Right ventricle myocardium superior (tissue), 1 donor: ENCODE results near the gene C12orf75. TPM values are rescaled to one million over a fixed set of nuclear protein-coding genes. Genes with fewer than 3 reads are reported as not detected.
A peak's percentile ranks its signal among the peaks of the same experiment; 100 is the strongest.
"Not testable (repeated sequence)": the region's sequence is repeated elsewhere in the genome, so short reads cannot be mapped to it uniquely, and the experiment has no call there.

Experiments used
- ATAC-seq: fragments of 200-7000 bp; cut with Tn5 transposase; one replicate; pipeline ENCODE4 v1.9.1; 2020; ENCODE audit warnings: mild to moderate bottlenecking; ENCODE audit not compliant: poor library complexity
- DNase-seq: peaks from one replicate; pipeline ENCODE4 v3.0.0-alpha.2; 2020
- intact Hi-C: fragments of 100-400 bp; cut with DNase I; formaldehyde crosslinking; loops from one replicate; pipeline ENCODE4 v1.11.2; 2022
- total RNA-seq: library from RNA; stranded (reverse); fragmentation: NEBNext Ultra II Directional; extraction: Animal tissue kit (Norgen Biotek cat#: 25700); gene quantifications from one replicate; pipeline ENCODE4 v1.2.1, GENCODE V29; 2021
- donor health status: DM: no; HTN: yes; CAD: no; lungs with severe emphysema.

C12orf75 gene
- total RNA-seq, 1 donor from 2014 or later, result 0.97 TPM

DNA sequence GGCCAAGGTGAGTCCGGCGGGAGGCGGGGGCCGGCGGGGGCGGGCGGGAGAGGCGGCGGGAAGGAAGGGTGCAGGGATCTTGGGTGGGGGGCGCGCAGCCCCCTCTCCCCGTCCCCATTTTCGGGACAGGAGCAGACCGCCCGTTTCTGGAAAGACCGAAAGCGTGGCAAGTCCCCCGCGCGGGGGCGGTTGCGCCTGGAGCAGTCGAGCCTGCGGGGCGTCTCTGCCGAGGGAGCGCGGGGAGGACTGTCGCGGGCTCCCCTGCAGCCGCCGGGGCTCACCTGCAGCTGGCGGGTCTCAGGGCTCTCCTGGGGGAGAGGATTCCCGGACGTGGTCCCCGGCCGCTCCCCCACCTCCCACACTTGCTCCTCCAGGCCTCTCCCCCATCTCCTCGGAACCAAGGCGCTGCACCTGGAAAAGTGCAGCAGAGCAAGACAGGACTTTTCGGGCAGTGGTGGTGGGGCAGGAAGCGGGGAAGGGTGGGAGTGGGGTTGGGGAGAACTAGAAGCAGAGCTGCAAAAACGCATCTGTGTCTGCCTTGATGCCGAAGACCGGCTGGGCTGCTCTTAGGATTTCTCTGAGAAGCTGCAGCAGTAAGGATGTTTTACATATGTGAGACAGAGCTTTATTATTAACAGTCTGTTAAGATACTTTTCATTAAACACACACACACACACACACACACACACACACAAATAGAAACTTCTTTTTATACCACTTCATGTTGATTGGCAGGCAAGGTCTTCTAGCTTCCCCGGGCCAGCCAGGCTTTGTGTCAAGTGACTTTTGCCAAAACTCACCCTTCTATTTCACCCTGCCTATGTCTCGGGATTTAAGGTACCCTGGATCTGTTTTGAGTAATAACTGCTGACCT is 677 bp downstream of the C12orf75 start:
- intact Hi-C loops, result no loop called here
- DNase-seq (peak; percentile 38), ATAC-seq (peak; percentile 60)

DNA sequence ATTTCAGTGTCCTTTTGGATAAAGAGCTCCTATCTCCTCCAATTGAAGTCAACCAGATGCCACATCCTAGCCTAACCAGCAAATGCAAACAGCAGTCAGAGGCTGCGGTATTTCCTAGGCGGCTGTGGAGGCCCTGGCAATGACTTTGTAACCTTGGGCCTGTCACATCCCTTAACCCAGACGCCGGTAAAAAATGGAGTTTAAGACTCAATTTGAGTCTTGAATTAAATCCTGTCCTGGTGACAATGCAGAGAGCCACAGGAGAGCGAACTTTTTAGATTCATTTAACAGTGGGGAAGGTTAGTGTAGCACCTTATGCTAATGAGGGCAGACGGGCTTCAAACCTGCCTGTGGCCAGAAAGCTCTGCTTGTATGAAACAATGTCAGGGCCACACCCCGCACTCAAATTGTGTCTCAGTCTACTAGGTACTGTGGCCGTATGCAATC is 1.3 kb downstream of the C12orf75 start:
- intact Hi-C loops, result no loop called here
- no peak for ATAC-seq
- no peak for DNase-seq

DNA sequence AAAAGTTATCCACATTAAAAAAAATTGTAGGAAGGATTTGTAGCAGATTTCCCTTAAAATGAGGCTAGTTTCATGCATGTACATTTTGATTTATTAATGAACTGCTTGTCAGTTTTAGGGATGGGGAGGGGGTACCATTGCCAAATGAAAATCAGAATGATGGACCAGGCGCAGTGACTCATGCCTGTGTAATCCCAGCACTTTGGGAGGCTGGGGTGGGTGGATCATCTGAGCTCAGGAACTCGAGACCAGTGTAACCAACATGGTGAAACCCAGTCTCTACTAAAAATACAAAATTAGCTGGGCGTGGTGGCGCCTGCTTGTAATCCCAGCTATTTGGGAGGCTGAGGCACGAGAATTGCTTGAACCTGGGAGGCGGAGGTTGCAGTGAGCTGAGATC is 1.8 kb downstream of the C12orf75 start:
- ATAC-seq, DNase-seq, intact Hi-C loops: not testable (repeated sequence)

DNA sequence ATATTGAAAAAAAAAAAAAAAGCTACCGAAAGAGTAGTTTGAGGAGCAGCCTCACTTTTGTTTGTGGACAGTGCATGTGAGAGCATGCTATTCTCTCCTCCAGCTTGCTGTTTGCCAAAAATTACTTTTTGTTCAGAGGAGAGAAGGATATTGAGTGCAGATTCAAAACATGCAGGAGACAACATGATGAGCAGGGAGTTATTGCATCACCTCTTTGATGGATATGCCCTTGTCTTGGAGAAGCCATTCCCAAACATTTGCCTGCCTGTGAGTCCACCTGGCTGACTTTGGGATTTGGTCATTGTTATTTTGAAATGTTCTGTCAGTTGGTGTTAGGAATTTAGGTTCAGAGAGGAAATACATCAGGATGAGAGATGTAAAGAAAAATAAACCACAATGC is 2.4 kb downstream of the C12orf75 start:
- intact Hi-C loops, result no loop called here
- DNase-seq (no peak), ATAC-seq (no peak)

DNA sequence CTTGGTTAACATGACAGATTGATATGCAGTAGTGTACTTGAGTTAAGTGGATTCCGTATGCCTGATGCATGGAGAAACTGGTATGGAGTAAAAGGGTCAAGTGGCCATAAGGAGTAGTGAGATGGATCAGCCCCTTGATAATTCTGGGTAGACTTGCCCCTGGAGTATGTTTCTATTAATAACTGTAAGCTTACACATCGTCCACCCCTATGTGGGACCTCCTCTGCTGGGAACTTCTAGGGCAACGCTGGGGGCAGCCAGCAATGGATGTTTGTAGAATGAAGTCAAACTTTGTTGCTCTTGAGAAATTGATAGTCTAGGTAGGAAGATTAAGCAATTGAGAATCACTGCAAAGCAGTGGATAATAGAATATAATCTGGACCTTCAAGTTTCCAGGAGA is 3.5 kb downstream of the C12orf75 start:
- ATAC-seq (no peak), DNase-seq (no peak)
- intact Hi-C loops, result no loop called here

DNA sequence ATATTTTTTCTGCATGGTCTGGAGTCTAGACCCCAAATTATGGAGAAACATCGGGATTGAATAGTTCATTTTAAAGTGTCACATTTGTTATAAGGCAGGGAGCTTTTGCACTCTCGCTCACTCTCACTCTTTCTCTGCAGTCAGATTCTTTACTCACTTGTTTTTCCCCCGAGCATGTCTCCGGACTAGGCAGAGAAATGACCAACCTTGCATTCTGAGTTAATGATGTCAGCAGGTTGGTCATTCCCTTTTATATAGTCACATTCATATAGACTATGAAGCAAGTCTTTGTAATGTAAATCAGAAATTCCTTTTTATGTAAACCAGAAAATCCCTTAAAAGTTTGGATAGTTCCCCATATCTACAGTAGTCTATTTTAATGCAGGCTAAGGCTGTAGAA is 4.1 kb downstream of the C12orf75 start:
- intact Hi-C loops, result no loop called here
- DNase-seq (no peak), ATAC-seq (no peak)

DNA sequence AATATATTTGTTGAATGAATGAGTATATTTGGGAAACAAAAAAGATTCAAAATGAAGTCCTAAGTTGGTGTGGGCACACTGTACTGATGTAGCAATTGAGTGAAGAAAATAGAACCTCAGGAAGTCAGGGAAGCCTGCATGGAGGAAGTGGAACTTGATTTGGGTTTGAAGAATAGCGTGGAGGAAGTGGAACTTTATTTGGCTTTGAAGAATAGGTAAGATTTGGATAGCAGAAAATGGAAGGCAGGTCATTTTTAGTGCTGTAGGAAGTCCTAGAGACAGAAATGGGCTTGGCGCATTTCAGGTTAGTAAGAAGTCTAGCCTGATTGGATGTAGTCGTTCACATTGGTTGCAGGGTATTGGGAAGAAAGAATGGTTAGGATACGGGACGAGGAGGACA is 5.4 kb downstream of the C12orf75 start:
- intact Hi-C loops, result no loop called here
- ATAC-seq, result no peak
- no peak for DNase-seq

DNA sequence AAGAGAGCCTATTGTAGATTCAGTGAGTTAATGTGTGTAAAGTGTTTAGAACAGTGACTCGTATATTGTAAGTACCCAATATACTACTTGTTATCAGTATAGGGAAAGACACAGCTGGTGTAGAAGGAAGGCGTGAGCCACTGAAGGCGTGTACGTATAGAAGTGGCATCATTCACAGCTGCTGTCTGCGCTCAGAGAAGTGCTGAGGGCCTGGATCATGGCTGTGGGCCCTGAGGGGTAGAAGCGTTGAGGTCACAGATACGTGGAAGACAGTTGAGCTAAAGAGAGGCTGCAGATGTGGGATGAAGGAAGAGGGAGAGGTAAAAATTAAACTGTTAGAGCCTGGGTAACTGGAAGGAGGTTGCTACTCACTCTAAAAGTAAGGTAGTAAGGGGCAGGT is 5.9 kb downstream of the C12orf75 start:
- intact Hi-C loops, result no loop called here
- no peak for DNase-seq
- no peak for ATAC-seq

DNA sequence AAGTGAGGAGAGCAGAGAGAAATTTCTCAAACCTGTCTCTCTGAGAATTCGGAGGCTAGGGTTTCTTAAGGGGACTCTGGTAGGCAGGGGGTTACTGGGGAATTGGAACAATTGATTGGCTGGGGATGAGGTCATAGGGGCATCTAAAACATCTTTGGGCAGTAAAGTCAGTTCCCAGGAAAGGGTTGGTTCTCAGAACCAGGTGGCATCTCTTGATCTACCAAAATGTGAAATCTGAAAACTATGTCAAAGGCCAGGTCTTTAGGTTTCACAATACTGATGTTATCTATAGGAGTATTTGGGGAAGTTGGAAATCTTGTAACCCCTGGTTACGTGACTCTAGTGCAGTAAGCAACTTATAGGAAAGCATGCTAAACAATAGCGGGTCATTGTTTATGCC is 6.9 kb downstream of the C12orf75 start:
- ATAC-seq (no peak), DNase-seq (no peak)
- intact Hi-C loops, result no loop called here

DNA sequence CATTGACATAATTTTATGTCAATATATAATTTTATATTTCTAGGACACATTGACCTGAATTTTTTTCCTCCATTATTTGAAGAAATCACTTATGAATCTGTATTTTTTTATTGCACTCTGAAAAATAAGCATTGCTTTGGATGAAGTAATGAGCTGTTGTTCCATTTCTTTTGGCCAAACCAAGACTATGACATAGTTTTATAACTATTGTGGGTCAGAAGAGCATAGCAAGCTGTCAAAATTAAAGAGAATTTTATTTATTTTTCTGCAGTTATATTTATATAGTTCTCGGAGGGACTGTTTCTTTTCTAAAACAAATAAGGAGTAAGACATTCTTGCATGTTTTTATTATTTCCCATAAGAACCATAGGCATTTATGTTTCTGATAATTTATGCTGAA is 8.5 kb downstream of the C12orf75 start:
- intact Hi-C loops, result no loop called here
- DNase-seq (no peak), ATAC-seq (no peak)

DNA sequence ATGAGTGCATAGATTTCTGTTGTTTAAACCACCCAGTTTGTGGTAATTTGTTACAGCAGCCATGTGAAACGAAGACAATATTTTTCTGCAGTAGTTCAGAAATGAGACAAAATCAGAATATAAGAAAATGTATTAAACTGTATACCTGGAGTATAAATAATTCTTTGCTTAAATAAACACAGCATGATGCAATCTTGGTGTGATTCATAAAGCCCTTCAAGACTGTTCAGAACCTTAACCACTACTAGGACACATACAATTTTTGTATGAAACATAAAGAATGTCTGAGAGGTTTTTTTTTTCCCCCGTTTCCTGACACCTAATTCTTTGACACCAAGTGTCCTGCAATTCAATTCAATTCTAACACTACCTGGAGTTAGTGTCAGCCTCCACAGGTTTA is 10.5 kb downstream of the C12orf75 start:
- intact Hi-C loops, result no loop called here
- DNase-seq (no peak), ATAC-seq (no peak)

DNA sequence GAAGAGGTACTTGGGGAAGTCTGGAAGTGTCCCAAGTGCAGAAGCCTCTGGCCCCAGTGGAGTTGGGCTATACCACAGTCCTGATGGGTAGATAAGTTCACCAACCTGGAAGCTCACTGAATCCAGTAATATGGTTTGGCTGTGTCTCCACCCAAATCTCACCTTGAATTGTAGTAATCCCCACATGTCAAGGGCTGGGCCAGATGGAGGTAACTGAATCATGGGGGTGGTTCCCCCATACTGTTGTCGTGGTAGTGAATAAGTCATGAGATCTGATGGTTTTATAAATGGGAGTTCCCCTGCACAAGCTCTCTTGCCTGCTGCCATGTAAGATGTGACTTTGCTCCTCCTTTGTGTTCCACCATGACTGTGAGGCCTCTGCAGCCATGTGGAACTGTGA is 11.1 kb downstream of the C12orf75 start:
- ATAC-seq, DNase-seq, intact Hi-C loops: not testable (repeated sequence)

DNA sequence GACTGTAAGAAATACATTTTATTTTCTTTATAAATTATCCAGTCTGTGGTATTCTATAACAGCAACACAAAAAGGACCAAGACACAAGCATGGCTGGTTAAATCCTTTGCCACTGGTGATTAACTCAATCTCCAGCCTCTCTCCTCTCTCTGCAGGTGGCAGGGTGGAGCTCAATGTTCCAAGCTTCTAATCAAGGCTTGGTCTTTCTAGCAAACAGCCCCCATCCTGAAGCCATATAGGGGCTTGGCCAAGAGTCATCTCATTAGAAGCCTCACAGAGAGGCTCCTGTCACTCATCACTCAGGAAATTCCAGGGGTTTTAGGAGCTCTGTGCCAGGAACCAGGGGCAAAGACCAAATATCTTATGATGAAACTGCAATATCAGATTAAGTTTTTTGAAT is 12.0 kb downstream of the C12orf75 start:
- intact Hi-C loops, result no loop called here
- ATAC-seq, result no peak
- no peak for DNase-seq

DNA sequence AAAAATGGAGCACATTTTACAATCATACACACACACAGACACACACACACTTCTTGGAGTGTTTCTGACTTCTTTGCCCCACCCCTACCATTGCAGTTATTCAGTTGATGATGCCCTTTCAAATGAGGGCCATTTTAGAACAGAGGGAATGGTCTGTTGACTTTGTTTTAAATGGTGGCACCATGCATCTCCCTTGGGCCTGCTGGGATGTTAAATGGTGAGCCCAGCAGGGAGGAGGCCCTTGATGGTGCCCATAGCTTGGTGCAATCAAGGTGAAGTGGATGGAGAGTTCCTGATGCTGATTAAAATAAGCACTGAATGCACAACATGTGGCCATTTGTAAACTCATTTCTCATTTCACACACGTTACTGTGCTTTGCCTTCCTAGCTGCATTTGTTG is 13.3 kb downstream of the C12orf75 start:
- no peak for ATAC-seq
- intact Hi-C loops, result no loop called here
- no peak for DNase-seq

DNA sequence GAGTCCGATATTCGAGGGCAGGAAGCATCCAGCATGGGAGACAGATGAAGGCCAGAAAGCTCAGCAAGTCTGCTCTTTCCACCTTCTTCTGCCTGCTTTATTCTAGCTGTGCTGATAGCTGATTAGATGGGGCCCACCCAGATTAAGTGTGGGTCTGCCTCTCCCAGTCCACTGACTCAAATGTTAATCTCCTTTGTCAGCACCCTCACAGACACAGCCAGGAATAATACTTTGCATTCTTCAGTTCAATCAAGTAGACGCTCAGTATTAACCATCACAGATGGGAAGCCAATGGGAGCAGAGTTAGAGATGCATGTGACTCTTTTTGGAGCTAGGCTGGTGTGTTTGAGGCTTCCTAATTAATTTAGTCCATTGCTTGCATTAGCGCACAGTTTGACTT is 17.0 kb downstream of the C12orf75 start:
- intact Hi-C loops, result no loop called here
- DNase-seq (no peak), ATAC-seq (no peak)

DNA sequence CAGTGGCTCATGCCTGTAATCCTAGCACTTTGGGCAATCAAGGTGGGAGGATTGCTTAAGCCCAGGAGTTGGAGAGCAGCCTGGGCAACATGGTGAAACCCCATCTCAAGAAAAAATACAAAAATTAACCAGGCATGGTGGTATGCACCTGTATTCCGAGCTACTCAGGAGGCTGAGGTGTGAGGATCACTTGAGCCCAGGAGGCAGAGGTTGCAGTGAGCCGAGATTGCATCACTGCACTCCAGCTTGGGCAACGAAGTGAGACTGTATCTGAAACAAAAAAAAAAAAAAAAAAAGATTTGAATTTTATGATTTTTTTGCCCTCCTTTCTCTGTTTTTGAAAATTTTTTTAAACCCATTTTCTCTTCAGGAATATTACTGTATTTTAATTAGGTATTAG is 17.7 kb downstream of the C12orf75 start:
- intact Hi-C loops, result no loop called here
- ATAC-seq (no peak), DNase-seq (no peak)

DNA sequence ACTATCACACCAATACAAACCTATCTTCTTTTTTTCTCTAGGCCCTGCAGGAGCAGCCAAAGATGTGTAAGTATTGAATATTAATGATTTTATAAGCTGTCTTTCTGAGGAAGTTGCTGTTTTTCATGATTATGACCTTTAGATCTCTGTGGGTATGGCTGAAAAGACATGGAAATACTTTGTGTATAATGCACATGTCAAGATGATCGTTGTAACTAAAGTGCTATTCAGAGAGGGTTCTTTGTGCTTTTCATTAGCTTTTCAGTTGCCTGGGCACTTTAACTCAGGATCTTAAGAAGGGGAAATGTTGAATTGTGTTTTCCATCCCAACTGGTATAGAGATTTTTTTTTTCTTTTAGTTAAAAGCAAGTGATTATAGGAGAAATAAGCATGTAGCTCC is 18.1 kb downstream of the C12orf75 start:
- intact Hi-C loops, result no loop called here
- ATAC-seq (no peak), DNase-seq (no peak)

DNA sequence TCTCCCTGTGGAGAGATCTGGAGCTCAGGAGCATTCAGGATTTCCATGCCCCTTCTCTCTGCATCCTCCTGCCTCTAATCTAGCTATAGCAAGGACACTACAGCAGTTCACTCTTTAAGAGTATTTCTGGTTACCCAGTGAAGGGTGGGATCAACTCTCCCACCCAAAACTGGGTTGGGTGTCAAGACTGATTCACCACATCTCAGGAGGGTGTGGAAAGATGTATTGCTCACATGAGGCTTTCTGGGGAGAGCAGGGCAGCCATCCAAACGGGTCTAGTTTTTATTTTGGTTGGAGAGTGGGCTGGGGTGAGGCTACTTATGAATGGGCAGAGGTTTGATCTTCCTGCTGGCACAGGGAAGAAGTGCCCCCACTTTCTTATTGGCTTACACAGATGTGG is 18.6 kb downstream of the C12orf75 start:
- intact Hi-C loops, result no loop called here
- ATAC-seq (no peak), DNase-seq (no peak)

DNA sequence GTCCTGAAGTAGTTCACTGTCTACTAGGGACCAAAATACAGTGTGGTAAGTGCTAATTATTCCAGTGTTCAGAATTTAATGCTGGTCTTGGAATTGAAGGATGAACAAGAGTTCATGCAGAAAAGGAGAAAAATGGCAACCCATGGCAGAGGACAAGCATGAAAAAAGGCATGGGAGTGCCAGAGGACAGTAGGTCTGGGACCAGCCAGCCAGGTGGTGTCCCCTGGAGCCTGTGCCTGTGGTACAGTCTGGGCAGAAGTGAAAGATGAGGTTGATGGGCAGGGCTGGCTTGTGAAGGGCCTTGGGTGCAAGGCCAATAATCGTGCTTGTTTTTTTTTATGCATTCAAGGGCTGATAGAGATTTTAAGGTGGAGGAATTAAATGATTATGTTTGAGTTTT is 21.0 kb downstream of the C12orf75 start:
- intact Hi-C loops, result no loop called here
- no peak for ATAC-seq
- no peak for DNase-seq

DNA sequence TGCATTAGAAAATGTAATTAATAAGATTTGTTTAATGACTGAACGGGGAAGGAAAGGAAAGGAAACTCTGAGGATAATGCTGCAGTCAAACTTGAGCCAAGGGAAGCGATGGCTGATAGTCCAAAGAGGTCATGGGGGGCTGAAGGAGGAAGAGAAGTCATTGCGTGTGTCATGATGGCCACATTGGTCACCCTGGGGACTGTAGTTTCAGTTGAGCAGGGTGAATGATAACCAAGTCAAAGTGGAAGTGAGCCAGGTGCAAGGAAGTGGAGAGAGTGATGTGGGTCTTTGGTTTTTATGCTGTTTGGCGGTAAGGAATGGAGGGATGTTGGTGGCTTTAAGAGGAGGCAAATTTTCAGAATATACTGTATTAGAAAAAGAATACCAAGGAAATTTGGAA is 21.6 kb downstream of the C12orf75 start:
- ATAC-seq (no peak), DNase-seq (no peak)
- intact Hi-C loops, result no loop called here
